DND-41 (cell line): ENCODE measurements around the gene LHPP.

Source experiments
- EZH2 ChIP-seq: IDR thresholded peaks from 3 replicates; pipeline ENCODE4 v1.6.1; 2012; ENCODE audit warnings: borderline replicate concordance, low read depth, mild to moderate bottlenecking, moderate library complexity, low read length, inconsistent platforms; ENCODE audit not compliant: severe bottlenecking
- TF ChIP-seq, protein P1 (sequence below): IDR thresholded peaks from 2 replicates; pipeline ENCODE4 v1.5.1; 2012; ENCODE audit warnings: borderline replicate concordance, low read length, moderate library complexity, mild to moderate bottlenecking; ENCODE audit not compliant: poor library complexity, severe bottlenecking; ENCODE audit errors: extremely low read depth

DNA sequence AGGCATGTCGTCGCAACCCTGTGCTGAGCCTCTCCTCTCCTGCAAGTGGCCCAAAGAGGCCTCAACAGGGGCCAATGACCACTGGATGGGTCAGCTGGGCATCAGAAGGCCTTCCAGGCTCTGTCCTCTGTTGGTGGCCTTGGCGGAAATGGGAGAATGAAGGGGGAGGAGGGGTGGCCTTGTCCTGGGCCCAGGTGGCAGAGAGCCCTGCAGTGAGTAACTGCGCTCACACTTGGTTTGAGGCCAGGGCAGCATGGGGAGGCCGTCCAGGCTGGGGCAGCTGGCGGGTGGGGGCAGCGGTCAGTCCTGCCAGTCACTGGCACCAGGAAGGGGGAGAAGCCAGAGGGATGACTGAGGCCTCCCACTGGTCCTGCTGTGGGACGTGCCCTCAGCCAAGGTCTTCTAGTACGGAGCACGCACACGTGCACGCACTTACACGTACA lies 59.8 kb downstream of the LHPP start:
- no peak for TF ChIP-seq EZH2
- TF ChIP-seq, protein P1, sequence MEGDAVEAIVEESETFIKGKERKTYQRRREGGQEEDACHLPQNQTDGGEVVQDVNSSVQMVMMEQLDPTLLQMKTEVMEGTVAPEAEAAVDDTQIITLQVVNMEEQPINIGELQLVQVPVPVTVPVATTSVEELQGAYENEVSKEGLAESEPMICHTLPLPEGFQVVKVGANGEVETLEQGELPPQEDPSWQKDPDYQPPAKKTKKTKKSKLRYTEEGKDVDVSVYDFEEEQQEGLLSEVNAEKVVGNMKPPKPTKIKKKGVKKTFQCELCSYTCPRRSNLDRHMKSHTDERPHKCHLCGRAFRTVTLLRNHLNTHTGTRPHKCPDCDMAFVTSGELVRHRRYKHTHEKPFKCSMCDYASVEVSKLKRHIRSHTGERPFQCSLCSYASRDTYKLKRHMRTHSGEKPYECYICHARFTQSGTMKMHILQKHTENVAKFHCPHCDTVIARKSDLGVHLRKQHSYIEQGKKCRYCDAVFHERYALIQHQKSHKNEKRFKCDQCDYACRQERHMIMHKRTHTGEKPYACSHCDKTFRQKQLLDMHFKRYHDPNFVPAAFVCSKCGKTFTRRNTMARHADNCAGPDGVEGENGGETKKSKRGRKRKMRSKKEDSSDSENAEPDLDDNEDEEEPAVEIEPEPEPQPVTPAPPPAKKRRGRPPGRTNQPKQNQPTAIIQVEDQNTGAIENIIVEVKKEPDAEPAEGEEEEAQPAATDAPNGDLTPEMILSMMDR = no peak
